ENCODE data around the gene ALDOC.
"Not testable (repeated sequence)": the region's sequence is repeated elsewhere in the genome, so short reads cannot be mapped to it uniquely, and the experiment has no call there.

ALDOC gene

GRCh38 chr17:28576758-28577465 is at the start of gene ALDOC:
Gene ALDOC (minus strand): TSS chr17:28576895. CDS start chr17:28575532, 1,363 bp downstream.
- DNase-seq (ENCODE audit: low read depth), result peak; percentile 96

- DNase-seq (ENCODE audit: low read depth), result no peak
Measured at GRCh38 chr17:28624148-28624547, 47.5 kb upstream of the ALDOC start.

- DNase-seq (ENCODE audit: low read depth), result no peak
Measured at GRCh38 chr17:28623696-28624095, 47.0 kb upstream of the ALDOC start.

GRCh38 chr17:28622186-28622585 is 45.5 kb upstream of the ALDOC start:
- no peak for DNase-seq (ENCODE audit: low read depth)

- no peak for DNase-seq (ENCODE audit: low read depth)
Measured at GRCh38 chr17:28620010-28620409, 43.3 kb upstream of the ALDOC start.

GRCh38 chr17:28618464-28618863 is 41.8 kb upstream of the ALDOC start:
- no peak for DNase-seq (ENCODE audit: low read depth)

GRCh38 chr17:28616281-28616680 is 39.6 kb upstream of the ALDOC start:
- DNase-seq (ENCODE audit: low read depth), result no peak

- DNase-seq (ENCODE audit: low read depth), result no peak
Measured at GRCh38 chr17:28615260-28615940, 38.7 kb upstream of the ALDOC start.

- DNase-seq (ENCODE audit: low read depth), result no peak
Measured at GRCh38 chr17:28613931-28614381, 37.3 kb upstream of the ALDOC start, which contains the start of gene RSKR. Gene RSKR (minus strand): TSS chr17:28614185. CDS start chr17:28614161, 24 bp downstream.

GRCh38 chr17:28612936-28613872 is 36.5 kb upstream of the ALDOC start:
- DNase-seq (ENCODE audit: low read depth), result no peak

- DNase-seq (ENCODE audit: low read depth), result no peak
Measured at GRCh38 chr17:28612531-28612930, 35.8 kb upstream of the ALDOC start.

GRCh38 chr17:28610376-28610775 is 33.7 kb upstream of the ALDOC start:
- DNase-seq (ENCODE audit: low read depth), result no peak

- DNase-seq (ENCODE audit: low read depth), result not testable (repeated sequence)
Measured at GRCh38 chr17:28604031-28604430, 27.3 kb upstream of the ALDOC start.

- DNase-seq (ENCODE audit: low read depth), result peak; percentile 45
Measured at GRCh38 chr17:28599311-28600184, 22.9 kb upstream of the ALDOC start.

- peak; percentile 89 for DNase-seq (ENCODE audit: low read depth)
Measured at GRCh38 chr17:28598799-28599310, 22.2 kb upstream of the ALDOC start, which contains the start of gene SPAG5. Gene SPAG5 (minus strand): TSS chr17:28599025. CDS start chr17:28598946, 79 bp downstream.

- DNase-seq (ENCODE audit: low read depth), result no peak
Measured at GRCh38 chr17:28598389-28598788, 21.7 kb upstream of the ALDOC start.

- no peak for DNase-seq (ENCODE audit: low read depth)
Measured at GRCh38 chr17:28597606-28598383, 21.1 kb upstream of the ALDOC start.

- DNase-seq (ENCODE audit: low read depth), result no peak
Measured at GRCh38 chr17:28592260-28592659, 15.6 kb upstream of the ALDOC start.

GRCh38 chr17:28585851-28586250 is 9.2 kb upstream of the ALDOC start:
- DNase-seq (ENCODE audit: low read depth), result no peak

GRCh38 chr17:28584434-28584833 is 7.7 kb upstream of the ALDOC start:
- DNase-seq (ENCODE audit: low read depth), result no peak
